Lower leg skin (tissue), 4 donors: Measurements from ENCODE around the gene MAP3K7. TPM values are rescaled to one million over a fixed set of nuclear protein-coding genes. Genes with fewer than 3 reads are reported as not detected.

Source experiments
- DNase-seq, 2 donors: peaks; one replicate each; pipeline ENCODE4 v3.0.0-alpha.2; 2019; ENCODE audit warnings: low spot score in 2 of 2
- H3K4me3 ChIP-seq: fragments of 200-600 bp; sonication (generic); 2 replicates; pipeline ENCODE4 v1.5.1; 2017; ENCODE audit warnings: mild to moderate bottlenecking, low read depth; ENCODE audit not compliant: poor library complexity, severe bottlenecking
- CTCF ChIP-seq, 3 donors: fragments of 450-650 bp; IDR thresholded peaks; one replicate each; pipeline ENCODE4 v1.5.1; 2016; ENCODE audit warnings: antibody characterized with exemption in 3 of 3, mild to moderate bottlenecking in 3 of 3, moderate library complexity in 2 of 3
- POLR2A ChIP-seq, 2 donors: fragments of 450-650 bp; IDR thresholded peaks; one replicate each; pipeline ENCODE4 v1.6.1; 2016 to 2017; ENCODE audit warnings: antibody characterized with exemption in 2 of 2, mild to moderate bottlenecking in 1 of 2, moderate library complexity in 1 of 2
- WGBS, 2 donors: methylation state at CpG; one replicate each; pipeline ENCODE4 v1.1.5; 2018; 5-methylcytosine and 5-hydroxymethylcytosine counted together
- intact Hi-C: fragments of 100-400 bp; cut with DNase I; formaldehyde crosslinking; loops from one replicate; pipeline ENCODE4 v1.15.0; 2023; ENCODE audit warnings: low total_unique reads
- total RNA-seq, 4 donors: library from RNA; depleted of rRNA; stranded (reverse); fragments of >200 nt; gene quantifications; one replicate each; pipeline ENCODE4 v1.1.0, GENCODE V29; 2016

Gene MAP3K7
- total RNA-seq, 4 donors from 2014 or later, result 21.5 to 25.8 (median 23.5) TPM

- intact Hi-C loops, result loop anchor here (10.0 kb wide), 1 partner anchor 378 kb away; no protein-coding TSS in a partner anchor
- H3K4me3 ChIP-seq, result no peak overlapping the region
- 88 to 90% methylated on average over 9 of the region's 9 CpGs for WGBS, 2 donors
- no peak for DNase-seq
- TF ChIP-seq CTCF (IDR thresholded peaks at IDR 0.05) (no peak), POLR2A (IDR thresholded peaks at IDR 0.05) (no peak)
These were observed 114.2 kb downstream of the MAP3K7 start for GRCh38 chr6:90472716-90473115.

GRCh38 chr6:90471263-90471662 is 115.6 kb downstream of the MAP3K7 start:
- H3K4me3 ChIP-seq, result no peak overlapping the region
- TF ChIP-seq POLR2A (IDR thresholded peaks at IDR 0.05), result no peak
- TF ChIP-seq CTCF (IDR thresholded peaks at IDR 0.05), result no peak
- no peak for DNase-seq
- intact Hi-C loops, result loop anchor here (1.0 to 10.0 kb wide), 2 partner anchors 34 to 376 kb away; no protein-coding TSS in a partner anchor
- 55 to 58% methylated on average over 4 of the region's 4 CpGs for WGBS, 2 donors

GRCh38 chr6:90469906-90470305 is 117.0 kb downstream of the MAP3K7 start:
- WGBS, 2 donors, result 56 to 60% methylated on average over 2 of the region's 2 CpGs
- intact Hi-C loops, result loop anchor here (10.0 kb wide), 1 partner anchor 375 kb away; no protein-coding TSS in a partner anchor
- no peak overlapping the region for H3K4me3 ChIP-seq
- DNase-seq, result peak in 1 of 2 donors; percentile 58
- TF ChIP-seq POLR2A (IDR thresholded peaks at IDR 0.05), result no peak
- no peak for TF ChIP-seq CTCF (IDR thresholded peaks at IDR 0.05)

GRCh38 chr6:90468859-90469258 is 118.0 kb downstream of the MAP3K7 start:
- 57 to 68% methylated on average over 1 of the region's 1 CpG for WGBS, 2 donors
- no peak overlapping the region for H3K4me3 ChIP-seq
- intact Hi-C loops, result no loop called here
- TF ChIP-seq CTCF (IDR thresholded peaks at IDR 0.05) (no peak), POLR2A (IDR thresholded peaks at IDR 0.05) (no peak)
- no peak for DNase-seq

GRCh38 chr6:90468080-90468479 is 118.8 kb downstream of the MAP3K7 start:
- WGBS, 2 donors, result 92 to 96% methylated on average over 7 of the region's 7 CpGs

More at GRCh38 chr6:90468080-90468479, 118.8 kb downstream of the MAP3K7 start:
- intact Hi-C loops, result no loop called here
- no peak for TF ChIP-seq CTCF (IDR thresholded peaks at IDR 0.05)
- TF ChIP-seq POLR2A (IDR thresholded peaks at IDR 0.05), result no peak
- H3K4me3 ChIP-seq, result no peak overlapping the region
- no peak for DNase-seq
